Measurements from ENCODE around the gene HARBI1. TPM values are rescaled to one million over a fixed set of nuclear protein-coding genes. Genes with fewer than 3 reads are reported as not detected.

HARBI1 gene
- total RNA-seq, 1 experiment from 2014 or later, result 4.4 TPM

DNA sequence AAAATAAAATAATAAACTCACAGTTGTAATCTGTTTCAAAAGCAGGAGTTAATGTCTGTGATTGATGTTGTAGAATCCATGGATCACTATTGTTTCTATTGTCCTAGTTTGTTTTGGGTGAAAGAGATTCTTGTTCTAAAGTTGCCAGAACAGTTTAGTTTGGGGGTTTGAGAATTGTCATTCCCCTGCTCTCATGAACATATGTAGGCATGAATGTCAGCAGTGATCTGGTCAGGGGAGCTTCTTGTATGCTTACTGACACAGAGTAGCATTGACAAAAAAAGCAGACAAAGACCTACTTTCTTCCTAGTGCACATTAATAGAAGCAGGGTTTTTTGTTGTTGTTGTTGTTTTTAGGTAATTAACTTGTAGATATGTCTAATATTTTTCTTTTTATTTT, 44.8 kb upstream of the HARBI1 start (continued):
- TF ChIP-seq, protein P1, sequence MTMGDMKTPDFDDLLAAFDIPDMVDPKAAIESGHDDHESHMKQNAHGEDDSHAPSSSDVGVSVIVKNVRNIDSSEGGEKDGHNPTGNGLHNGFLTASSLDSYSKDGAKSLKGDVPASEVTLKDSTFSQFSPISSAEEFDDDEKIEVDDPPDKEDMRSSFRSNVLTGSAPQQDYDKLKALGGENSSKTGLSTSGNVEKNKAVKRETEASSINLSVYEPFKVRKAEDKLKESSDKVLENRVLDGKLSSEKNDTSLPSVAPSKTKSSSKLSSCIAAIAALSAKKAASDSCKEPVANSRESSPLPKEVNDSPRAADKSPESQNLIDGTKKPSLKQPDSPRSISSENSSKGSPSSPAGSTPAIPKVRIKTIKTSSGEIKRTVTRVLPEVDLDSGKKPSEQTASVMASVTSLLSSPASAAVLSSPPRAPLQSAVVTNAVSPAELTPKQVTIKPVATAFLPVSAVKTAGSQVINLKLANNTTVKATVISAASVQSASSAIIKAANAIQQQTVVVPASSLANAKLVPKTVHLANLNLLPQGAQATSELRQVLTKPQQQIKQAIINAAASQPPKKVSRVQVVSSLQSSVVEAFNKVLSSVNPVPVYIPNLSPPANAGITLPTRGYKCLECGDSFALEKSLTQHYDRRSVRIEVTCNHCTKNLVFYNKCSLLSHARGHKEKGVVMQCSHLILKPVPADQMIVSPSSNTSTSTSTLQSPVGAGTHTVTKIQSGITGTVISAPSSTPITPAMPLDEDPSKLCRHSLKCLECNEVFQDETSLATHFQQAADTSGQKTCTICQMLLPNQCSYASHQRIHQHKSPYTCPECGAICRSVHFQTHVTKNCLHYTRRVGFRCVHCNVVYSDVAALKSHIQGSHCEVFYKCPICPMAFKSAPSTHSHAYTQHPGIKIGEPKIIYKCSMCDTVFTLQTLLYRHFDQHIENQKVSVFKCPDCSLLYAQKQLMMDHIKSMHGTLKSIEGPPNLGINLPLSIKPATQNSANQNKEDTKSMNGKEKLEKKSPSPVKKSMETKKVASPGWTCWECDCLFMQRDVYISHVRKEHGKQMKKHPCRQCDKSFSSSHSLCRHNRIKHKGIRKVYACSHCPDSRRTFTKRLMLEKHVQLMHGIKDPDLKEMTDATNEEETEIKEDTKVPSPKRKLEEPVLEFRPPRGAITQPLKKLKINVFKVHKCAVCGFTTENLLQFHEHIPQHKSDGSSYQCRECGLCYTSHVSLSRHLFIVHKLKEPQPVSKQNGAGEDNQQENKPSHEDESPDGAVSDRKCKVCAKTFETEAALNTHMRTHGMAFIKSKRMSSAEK (CRISPR knock-in tag; IDR thresholded peaks at IDR 0.05; ENCODE audit: borderline replicate concordance), result no peak
- TF ChIP-seq, protein P2, sequence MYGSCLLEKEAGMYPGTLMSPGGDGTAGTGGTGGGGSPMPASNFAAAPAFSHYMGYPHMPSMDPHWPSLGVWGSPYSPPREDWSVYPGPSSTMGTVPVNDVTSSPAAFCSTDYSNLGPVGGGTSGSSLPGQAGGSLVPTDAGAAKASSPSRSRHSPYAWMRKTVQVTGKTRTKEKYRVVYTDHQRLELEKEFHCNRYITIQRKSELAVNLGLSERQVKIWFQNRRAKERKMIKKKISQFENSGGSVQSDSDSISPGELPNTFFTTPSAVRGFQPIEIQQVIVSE (CRISPR knock-in tag; IDR thresholded peaks at IDR 0.05; ENCODE audit: borderline replicate concordance), result no peak
- TF ChIP-seq NR3C1 (CRISPR knock-in tag; conservative IDR thresholded peaks at IDR 0.05; ENCODE audit: low read depth) (no peak), NR2C2 (CRISPR knock-in tag; IDR thresholded peaks at IDR 0.05) (no peak), ZNF281 (CRISPR knock-in tag; IDR thresholded peaks at IDR 0.05) (no peak), MAX (CRISPR knock-in tag; IDR thresholded peaks at IDR 0.05) (no peak), CREM (CRISPR knock-in tag; IDR thresholded peaks at IDR 0.05) (no peak), ZNF425 (CRISPR knock-in tag; conservative IDR thresholded peaks at IDR 0.05) (no peak)

GRCh38 chr11:46659908-46660307, 42.9 kb upstream of the HARBI1 start:
- no peak for TF ChIP-seq ELF4 (CRISPR knock-in tag; IDR thresholded peaks at IDR 0.05; ENCODE audit: low read depth)
- TF ChIP-seq JAZF1 (CRISPR knock-in tag; IDR thresholded peaks at IDR 0.05), result no peak
- no peak for TF ChIP-seq ZNF416 (CRISPR knock-in tag; IDR thresholded peaks at IDR 0.05)
- TF ChIP-seq ZBTB21 (CRISPR knock-in tag; IDR thresholded peaks at IDR 0.05; ENCODE audit: borderline replicate concordance), result no peak
- no peak for TF ChIP-seq NFYB (CRISPR knock-in tag; conservative IDR thresholded peaks at IDR 0.05; ENCODE audit: low read depth)
- no peak for TF ChIP-seq SMAD3 (CRISPR knock-in tag; IDR thresholded peaks at IDR 0.05; ENCODE audit: borderline replicate concordance)
- TF ChIP-seq SMAD4 (CRISPR knock-in tag; IDR thresholded peaks at IDR 0.05), result no peak
- TF ChIP-seq CREM (CRISPR knock-in tag; IDR thresholded peaks at IDR 0.05), result no peak
- no peak for TF ChIP-seq PRRX2 (CRISPR knock-in tag; IDR thresholded peaks at IDR 0.05)
- ATAC-seq, result no peak
- Mint-ChIP-seq H3K27ac (no peak overlapping the region), H3K4me1 (no peaks in the 10 kb centered on the region), H3K4me3 (no peak overlapping the region), H3K36me3 (peaks cover 59% of the 10 kb centered on the region), H3K9me3 (no peaks in the 10 kb centered on the region), H3K27me3 (ENCODE audit: low read depth) (no peaks in the 10 kb centered on the region)
- no peak for DNase-seq (ENCODE audit: low spot score)
- CTCF ChIA-PET, result interaction anchor here (1.5 kb wide), 1 partner anchor 62 kb away, joined by 3 read pairs; no protein-coding TSS in a partner anchor
- POLR2A ChIA-PET, result no interaction called here
